ENCODE data around the gene EIF1AD.

GRCh38 chr11:65947133-65947532 is 54.8 kb downstream of the EIF1AD start:
- TF ChIP-seq CTCF (conservative IDR thresholded peaks at IDR 0.05; ENCODE audit: low read length) (no peak), EZH2phosphoT487 (IDR thresholded peaks at IDR 0.05; ENCODE audit: borderline replicate concordance, low read depth, low read length) (no peak)

Data from OCI-LY7 (cell line).